ENCODE results near the gene PLPP2.
A peak's percentile ranks its signal among the peaks of the same experiment; 100 is the strongest.
"Not testable (repeated sequence)": the region's sequence is repeated elsewhere in the genome, so short reads cannot be mapped to it uniquely, and the experiment has no call there.

Gene PLPP2

DNA sequence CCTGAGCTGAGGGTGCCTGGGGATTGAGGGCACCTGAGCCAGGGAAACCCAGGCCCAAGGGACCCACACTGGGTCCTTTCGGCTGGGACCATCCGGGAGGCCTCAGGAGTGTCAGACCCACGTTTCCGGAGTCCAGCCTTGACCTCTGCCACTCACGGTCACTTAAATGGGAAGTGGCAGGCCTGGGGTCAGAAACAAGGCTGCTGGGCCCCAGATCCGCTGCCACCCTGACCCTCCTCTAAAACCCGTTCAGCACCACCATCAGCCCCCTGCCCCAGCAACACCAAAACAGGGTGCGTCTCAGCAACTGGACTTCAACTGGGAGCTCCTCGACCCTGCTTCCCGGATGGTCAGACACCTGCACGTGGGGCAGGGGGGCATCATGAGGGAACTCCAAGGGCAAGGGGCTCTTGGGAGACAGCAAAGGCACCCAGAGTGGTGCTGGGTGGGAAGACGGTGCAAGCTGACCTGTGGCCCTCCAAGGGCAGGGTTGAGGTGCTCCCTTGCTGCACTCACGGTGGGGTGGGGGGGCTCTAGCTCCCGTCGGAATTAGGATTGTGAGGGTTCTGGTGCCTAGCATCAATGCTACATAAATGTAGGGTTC is 1.2 kb upstream of the PLPP2 start:
- no peak for DNase-seq

DNA sequence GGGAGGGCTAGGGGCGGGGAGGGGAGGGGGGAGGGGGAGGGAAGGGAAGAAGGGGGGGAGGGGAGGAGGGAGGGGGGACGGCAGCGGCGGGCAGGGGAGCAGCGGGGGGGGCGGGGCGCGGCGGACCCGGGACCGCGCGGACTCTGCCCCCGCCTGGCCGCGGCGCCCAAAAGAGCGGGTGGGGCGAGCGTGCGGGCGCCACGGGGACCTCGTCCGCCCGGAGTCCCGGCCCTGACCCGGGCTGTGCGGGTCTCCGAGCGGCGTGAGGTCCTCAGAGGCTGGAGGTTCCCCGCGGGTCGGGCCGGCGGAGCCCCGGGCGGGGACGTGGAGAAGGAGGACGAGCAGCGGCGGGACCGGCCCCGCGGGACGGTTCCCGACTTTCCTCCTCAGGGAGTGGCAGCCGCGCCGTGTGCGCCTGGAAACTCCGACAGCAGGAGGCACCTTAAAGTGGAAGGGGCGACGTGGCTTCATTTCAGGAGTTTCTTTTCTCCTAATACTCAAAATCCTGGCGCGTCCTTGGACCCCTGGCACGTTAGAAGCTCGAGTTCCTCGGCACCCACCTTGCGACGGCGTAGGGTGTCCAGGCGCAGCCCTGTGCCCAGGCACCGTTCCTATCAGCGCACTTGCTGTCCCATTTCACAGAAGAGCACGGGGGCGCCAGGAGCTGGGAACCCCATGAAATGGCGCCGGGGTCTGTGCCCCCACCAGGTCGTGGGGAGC is 518 bp upstream of the PLPP2 start:
- DNase-seq, result no peak

DNA sequence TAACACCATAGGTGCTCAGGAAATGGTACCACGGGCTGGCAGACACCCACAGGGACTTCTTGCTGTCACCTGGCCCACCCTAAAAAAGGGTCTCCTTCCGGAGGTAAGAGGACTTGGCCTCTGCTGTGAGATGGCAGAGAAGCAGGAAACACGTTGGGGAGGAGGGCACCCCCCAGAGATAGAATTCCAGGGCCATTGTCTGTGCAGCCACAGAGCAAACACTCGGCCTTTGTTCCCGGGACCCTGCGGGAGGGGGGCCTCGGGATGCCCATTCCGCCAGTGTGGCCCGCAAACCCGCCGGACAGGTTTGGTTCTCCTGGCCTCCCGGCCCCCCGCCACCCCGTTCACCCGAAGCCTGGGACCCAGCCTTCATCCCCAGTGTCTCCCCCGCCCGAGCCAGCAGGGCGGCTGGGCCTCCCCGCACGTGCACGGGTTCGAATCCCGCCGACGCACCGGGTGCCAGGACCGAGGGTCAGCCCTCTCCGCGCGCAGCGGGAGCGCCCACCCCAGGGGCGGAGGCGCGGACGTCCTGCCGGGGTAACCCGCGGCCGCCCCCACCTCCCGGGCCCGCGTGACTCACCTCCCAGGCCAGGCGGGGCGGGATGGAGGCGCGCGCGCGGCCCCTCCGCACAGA is 714 bp downstream of the PLPP2 start:
- DNase-seq, result no peak

DNA sequence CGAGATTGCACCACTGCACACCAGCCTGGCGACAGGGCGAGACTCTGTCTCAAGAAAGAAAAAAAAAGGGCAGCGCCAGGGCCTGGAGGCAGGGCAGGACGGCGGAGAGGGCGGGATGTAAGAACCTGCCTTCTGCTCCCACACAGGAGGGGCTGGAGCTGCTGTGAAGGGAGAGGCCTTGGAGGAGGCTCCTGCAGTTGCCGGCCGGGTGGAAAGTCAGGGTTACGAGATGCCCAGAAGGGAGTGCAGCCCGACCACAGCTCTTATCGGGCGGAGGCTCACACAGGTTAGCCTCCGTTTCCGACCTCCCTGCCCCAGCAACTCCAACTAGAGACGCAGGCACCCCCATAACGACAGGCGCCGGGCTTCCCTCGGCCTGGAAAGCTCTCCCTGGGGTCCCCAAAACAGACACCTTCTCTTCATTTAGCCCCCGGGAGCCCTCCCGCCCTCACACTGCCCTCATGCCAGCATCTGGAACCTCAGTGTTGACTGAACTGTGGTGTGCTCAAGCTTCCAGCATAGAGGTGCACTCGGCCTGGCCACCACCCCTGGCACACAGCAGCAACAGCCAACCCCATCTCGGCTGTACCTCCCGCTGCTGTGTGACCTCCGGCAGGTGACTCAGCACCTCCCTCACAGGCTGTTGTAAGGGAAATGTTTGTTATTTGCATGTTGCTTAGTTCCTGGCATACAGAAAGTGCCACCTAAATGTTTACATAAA is 1.4 kb downstream of the PLPP2 start:
- DNase-seq, result peak; percentile 26 to 31

DNA sequence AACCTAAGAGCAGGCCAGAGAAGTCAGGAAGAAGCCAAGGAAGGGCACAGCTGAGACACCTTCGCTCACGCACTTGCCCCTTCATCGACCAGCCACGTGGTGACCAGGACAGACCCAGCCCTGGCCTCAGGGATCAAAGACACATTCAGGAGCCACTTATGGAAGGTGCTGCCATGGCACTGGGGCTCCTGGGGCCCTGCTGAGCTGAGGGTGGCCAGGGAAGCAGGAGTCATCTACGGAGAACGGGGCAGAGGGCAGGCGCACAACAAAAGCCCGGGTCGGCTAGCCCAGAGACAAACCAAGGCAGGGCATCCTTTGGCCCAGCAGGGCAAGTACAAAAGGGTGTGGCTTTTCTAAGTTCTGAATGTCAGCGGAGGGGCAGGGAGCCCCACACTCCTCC is 2.3 kb downstream of the PLPP2 start:
- no peak for DNase-seq

DNA sequence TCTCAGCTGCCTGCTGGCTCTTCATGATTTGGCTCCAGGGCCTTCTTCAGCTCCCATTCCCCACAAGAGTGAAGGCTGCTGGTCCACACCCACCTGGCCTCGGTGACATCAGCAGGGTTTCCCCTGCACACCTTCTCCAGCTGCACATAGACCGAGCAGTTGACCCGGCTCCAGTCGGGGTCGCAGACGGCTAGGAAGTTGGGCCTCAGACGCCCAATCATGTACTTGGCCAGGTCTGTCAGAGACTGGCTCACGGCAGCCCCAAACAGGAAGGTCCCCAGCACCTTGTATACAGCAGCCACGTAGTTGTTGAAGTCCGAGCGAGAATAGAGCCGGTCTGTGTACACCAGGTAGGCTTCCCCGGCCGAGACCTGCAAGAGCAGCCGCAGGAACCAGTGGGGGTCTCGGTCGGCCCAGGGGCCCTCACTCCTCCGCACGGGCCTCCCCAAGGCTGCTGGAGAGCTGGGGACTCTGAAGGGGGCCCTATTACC is 3.8 kb downstream of the PLPP2 start:
- no peak for DNase-seq

DNA sequence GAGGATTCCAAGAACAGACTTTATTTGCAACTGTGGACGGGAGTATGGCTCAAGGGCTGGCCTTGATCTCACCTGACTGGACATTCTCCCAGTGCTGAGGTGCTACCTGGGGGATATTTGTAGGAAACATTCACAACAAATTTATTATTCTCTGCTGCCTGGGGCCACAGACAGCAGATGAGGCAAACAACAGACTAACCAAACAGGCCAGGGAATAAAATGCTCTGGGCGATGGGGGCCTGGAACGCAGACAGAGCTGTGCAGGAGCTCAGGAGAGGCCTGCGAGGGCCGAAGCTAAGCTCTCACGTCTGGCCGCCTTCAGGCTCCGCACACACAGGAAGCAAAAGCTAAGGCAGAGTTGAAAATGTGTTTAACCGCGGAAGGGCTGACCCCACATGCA is 7.8 kb downstream of the PLPP2 start:
- DNase-seq, result no peak

DNA sequence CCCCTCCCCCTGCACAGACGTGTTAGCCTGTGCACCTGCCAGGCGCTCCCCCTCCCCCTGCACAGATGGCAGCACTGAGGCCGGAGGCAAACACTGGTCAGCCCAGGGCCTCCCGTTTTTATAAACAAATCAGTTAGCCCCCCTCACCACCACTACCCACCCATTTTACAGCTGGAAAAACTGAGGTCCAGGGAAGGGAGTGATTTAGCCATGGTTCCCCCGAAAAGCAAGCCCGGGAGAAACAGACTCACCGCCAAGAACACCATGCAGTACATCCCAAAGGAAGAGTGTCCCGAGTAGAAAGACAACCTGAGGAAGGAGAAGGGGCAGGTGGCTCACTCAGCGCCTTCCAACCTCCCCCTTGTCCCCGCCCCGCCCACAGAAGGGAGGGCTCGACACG is 8.7 kb downstream of the PLPP2 start:
- DNase-seq, result no peak

DNA sequence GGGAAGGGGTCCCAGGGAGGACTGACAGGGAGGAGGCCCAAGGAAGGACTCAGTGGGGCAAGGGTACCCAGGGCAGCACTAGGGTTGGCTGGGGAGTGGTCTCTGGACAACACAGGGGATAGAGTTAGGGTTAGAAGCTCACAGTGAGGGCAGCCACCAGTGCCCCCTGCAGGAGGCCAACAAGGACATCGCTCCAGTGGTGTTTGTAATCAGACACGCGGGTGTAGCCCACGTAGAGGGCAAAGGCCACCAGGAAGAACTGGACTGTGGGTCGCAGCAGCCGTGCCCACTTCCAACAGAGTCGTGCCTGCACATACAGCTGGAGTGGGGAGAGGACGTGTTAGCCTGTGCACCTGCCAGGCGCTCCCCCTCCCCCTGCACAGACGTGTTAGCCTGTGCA is 9.2 kb downstream of the PLPP2 start:
- no peak for DNase-seq

DNA sequence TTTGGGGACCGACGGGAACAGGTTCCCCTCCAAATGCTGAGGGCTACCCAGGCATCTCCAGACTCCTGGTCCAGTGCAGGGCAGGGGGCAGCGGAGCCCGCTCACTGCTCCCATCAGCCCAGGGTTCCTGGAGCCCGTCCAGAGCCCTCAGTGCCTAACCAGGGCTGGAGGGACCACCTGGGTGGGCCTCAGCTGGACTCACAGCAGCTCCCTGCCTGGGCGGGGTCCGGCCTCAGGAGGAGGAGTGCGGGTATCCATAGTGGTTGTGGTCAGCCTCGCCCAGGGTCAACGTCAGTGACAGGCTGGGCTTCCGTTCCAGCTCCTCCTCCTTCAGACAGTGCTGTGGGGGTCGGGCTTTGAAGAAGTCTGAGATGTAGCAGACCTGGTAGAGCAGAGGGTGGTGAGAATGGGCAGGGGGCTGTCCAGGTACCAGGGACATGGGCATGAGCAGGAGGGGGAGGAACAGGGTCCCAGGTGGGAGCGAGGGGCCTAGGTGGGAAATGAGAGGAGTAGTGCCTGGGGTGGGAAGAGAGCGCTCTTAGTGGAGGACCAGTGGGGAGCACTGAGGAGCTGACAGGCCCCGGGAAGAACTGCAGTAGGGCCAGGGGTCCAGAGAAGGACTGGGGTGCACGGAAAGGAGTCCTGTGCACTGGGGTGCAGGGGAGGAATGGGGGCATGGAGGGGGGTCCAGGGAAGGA is 9.9 kb downstream of the PLPP2 start:
- no peak for DNase-seq

DNA sequence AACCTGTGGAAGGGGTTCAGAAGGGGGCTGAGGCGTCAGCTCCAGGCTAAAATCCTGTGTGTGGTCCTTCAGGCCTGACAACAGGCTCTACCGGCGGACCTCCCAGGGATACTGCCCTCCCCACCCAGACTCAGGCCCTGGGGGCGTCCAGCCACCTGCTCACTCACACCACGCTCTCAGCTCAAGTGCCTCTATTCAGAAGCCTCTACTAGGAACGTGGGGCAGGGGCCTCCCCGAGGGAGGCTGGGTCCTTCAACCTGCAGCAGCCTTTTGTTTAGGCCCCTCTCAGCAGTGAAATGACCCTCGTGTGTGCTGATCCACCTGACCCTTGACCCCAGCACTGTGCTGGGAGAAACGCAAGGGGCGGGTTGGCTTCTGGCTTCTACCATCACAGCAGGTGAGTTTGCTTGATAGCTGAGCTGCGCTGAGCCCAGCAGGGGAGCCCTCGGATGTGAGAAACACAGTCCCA is 10.6 kb downstream of the PLPP2 start:
- DNase-seq, result no peak

DNA sequence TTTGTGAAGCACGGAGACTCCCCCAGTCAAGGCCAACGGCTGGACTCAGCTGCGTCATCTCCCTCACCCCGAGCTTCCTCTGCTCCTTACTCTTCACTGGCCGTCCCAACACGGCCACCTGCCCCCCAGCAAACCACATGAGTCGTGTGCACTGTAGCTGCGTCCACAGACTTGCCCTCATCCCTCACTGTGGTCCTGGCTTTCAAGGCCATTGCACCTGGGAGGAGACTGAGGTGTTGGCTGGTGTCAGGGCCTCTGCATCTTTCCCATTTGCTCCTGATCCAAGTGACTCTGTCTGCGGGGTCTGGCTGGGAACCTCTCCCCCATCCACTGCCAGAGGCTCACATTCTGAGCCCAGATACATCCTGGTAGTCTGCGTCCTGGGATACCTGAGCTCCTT is 11.5 kb downstream of the PLPP2 start:
- no peak for DNase-seq

DNA sequence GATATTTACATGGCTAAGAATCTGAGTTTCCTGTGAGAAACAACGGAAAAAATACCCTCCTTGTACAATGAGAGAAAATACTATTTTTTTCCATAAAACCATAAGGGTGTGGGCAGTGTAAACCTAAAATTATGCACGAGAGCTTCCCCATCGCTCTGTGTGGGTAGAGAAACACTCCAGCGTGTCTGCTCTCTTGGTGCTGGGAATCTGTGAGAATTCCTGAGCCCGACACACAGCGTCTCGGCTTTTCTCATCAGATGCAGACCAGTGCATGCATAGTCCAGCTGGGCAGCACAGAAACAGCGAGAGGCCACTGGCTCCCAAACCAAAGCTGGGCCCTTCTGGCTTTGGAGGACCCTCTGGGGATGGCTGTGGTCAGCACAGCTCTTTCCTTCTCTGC is 12.0 kb downstream of the PLPP2 start:
- no peak for DNase-seq

DNA sequence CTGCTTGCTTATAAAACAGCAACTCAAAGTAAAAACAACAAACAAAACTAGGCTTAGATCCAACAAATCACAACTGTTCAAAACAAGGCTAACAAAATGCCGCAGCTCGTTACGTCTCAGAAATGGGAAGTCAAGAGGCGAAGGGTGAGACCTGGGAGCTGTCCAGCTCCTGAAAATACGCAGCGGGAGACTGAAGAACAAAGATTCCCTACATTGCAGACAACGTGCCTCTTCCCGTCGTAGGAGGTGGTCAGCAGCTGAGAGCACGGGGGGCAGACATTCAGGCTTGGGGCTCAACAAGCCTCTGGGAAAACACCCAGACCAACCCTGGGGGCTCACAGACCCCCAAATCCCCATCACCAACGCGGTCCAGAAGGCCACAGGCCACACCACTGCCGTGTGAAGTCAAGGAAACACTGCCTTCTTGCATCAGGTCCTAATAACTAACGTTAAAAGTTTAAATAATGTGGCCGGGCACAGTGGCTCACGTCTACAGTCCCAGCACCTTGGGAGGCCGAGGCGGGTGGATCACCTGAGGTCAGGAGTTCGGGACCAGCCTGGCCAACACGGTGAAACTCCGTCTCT is 13.5 kb downstream of the PLPP2 start:
- no peak for DNase-seq

DNA sequence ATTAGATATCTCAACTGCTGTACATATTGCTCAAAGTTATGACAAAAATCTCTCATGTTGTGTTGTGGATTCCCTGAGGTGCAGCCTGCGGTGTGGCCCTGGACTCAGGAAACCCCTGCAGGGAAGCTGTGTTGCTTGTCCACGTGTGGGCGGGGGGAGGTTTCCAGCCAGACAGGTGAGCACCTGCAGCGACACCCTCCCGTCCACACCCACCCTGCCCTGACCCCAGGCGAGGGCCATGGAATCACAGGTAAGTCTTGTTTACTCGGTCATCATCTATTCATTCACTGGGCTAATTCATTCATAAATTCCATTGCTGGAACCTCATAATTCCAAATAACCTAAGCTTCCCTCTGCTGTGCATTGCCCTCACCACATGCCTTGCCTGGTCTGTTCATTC is 14.1 kb downstream of the PLPP2 start:
- no peak for DNase-seq

DNA sequence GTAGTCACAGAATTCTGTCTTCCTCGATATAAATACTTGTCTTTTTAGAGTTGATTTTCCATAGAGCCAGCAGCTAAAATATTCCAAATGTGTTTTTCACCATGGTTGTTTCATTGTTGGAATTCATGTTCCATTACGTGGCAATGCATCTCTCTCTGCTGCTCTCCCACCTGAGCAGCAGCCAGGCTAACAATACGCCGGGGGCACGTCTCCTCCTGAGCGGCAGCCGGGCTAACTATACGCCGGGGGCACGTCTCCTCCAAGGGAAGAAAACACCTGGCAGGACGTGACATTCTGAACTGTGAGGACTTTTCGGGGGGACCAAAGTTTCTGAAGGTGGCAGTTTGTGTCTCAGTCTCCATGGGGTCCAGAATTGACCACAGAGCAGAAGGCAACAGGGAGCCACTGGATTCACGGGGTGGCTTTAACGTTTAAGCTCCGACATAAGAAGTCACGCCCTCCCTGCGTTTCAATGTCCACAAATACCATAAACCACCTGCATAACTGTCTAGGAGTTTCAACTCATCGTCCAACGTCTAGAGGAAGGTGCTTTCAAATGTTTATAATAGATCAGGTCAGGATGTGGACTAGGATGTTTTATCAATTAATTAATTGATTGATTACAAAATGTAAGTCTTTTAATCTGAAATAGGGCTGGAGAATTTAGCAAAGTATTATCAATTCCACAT is 15.1 kb downstream of the PLPP2 start:
- no peak for DNase-seq

DNA sequence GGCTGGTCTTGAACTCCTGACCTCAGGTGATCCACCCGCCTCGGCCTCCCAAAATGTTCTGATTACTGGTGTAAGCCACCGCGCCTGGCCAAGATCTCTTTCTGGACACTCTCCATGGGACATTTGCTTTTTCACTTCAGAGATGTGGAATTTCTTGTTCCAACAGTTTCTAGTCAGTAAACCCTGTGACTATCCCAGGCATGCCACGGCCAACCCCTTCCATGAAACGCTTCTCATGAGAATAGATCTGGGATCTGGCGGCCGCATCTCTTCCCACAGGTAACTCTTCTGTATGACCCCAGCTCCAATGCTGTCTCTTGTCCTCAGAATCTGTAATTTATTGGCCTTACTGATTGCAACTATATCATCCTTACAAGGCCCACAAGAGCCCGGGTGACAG is 16.2 kb downstream of the PLPP2 start:
- no peak for DNase-seq

DNA sequence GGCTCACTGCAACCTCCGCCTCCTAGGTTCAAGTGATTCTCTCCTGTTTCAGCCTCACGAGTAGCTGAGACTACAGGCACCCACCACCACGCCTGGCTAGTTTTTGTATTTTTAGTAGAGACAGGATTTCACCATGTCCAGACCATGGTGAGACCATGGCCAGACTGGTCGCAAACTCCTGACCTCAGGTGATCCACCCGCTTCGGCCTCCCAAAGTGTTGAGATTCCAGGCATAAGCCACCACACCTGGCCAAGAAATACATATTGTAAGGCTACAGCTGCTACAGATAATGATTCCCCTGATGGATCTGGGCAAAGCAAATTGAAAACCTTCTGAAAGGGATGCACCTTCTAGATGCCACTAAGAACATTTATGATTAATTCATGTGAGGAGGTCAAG is 17.8 kb downstream of the PLPP2 start:
- DNase-seq, result no peak

DNA sequence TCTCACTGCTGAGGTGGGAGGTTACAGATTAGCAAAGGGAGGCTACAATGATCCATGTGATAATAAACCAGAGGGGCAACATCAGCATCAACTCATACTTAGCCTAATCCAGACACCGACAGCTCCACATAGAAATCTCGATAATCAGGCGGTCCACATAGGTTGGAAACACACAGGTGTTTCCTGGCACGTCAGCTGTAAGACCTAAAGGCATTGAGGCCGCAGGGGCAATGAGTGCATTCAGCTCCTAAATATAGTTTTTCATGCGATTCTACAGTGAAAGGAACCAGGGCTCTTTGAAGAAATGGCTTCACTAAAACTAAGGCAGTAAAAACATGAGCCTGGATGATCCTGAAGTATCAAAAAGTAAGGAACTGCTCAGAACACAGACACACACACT is 19.3 kb downstream of the PLPP2 start:
- DNase-seq, result no peak

DNA sequence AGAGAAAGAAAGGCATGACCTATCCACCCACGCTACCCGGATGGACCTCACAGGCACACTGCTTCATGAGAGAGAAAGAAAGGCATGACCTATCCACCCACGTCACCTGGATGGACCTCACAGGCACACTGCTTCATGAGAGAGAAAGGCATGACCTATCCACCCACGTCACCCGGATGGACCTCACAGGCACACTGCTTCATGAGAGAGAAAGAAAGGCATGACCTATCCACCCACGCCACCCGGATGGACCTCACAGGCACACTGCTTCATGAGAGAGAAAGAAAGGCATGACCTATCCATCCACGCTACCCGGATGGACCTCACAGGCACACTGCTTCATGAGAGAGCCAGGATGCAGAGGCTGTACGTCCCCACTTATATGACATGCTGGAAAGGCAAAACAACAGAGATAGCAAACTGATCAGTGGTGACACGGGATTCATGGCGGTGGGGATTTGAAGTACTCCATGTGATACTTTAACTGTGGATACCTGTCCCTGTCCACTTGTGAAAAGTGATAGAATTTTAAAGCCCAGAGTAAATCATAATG is 20.4 kb downstream of the PLPP2 start:
- DNase-seq, result not testable (repeated sequence)

DNA sequence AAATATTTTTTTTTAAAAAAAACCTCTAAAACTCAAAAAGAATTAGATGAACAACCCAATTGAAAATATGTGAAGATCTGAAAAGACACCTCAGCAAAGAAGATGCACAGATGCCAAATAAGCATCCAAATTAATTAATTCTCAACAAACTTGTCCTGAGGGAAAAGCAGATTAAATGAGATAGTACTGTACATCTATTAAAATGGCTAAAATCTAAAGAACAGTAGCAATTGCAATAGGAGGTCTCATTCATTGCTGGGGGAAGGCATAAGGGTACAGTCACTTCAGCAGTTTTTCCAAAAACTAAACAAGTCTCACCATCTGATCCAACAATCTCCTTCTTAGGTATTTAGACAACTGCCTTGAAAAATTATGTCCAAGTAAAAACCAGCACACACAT is 22.0 kb downstream of the PLPP2 start:
- no peak for DNase-seq

DNA sequence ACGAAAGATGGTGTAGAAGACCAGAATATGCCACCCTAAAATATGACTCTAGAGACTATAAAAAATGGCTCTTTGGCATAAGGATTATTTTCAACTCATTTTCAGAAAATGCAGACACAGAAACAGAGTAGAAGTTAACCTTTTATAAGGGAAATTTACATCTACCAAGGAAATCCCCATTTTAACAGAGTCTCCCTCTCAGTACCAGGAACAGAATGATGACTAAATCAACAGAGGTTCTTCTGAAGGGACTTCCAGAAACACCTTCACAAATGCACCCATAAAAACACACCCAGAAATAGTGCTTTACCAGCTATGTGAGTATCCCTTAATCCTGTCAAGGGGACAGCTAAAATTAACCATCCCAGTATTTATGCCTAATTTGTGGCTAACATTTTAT is 29.1 kb downstream of the PLPP2 start:
- no peak for DNase-seq

All from activated CD4-positive, alpha-beta T cell treated with anti-CD3 and anti-CD28 coated beads, Interleukin-2, amount 50 U/mL, for 4 hours (primary cell).